Measurements from ENCODE around the gene PANK4. TPM values are rescaled to one million over a fixed set of nuclear protein-coding genes. Genes with fewer than 3 reads are reported as not detected.

Gene PANK4
- total RNA-seq, 1 experiment from 2014 or later, result 48.8 TPM

GRCh38 chr1:2474104-2474844 is 52.1 kb downstream of the PANK4 start:
- no peak for DNase-seq
- Histone ChIP-seq H3K9me3 (replicated peaks) (no peaks in the 10 kb centered on the region), H3K27me3 (peaks cover 81% of the 10 kb centered on the region), H3K36me3 (no peaks in the 10 kb centered on the region), H3K4me3 (no peak overlapping the region), H3K4me1 (no peaks in the 10 kb centered on the region), H3K27ac (no peak overlapping the region)

DNA sequence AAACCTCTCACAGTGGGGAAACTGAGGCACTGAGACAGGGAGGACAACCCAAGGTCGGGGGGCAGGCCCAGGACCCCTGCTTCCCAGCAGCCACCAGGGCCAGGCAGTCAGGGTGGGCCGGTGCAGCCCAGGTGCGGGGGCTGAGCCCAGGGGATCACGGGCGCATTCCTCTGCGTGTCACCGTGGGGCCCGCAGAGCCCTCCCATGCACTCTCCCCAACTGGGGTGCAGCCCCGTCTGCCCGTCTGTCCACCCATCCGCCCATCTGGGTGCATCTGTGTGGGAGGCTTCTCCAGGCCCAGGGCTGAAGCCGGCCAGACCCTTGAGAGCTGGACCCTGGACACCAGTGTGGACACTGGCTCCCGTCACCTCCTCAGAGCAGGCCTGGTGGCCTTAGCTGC is 53.2 kb downstream of the PANK4 start:
- Histone ChIP-seq H3K27ac (no peak overlapping the region), H3K4me3 (no peak overlapping the region), H3K36me3 (no peaks in the 10 kb centered on the region), H3K4me1 (no peaks in the 10 kb centered on the region), H3K27me3 (peaks cover 82% of the 10 kb centered on the region), H3K9me3 (replicated peaks) (no peaks in the 10 kb centered on the region)
- no peak for DNase-seq

DNA sequence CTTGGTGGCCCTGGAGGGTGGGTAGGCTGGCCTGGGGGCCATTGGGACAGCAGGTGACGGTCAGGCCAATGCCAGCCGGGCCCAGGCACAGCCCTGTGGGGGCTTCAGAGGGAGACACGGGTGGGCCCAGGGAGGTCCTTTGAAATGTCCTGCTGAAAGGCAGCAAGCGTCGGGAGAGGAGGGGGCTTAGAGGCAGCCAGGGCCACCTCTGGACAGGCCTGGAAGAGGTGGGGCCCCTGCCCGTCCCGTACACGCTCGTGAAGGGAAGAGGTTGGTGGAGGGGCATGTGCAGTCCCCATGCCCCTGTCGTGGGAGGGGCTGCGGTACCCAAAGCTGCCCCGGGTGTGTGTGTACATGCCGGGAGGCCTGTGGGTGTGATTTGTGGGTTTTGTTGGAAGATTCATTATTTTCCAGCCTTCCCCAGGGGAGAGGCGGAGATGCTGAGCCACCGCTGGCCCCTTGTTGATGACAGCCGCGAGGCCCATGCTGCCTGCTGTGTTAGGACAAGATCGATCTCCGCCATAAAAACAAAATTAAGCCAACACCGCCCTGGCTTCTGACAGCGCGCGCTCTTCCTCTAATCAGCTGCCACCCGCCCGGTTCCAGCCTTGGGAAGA is 53.7 kb downstream of the PANK4 start:
- no peak overlapping the region for H3K27ac ChIP-seq
- no peak overlapping the region for H3K4me3 ChIP-seq
- H3K27me3 ChIP-seq, result peaks cover 82% of the 10 kb centered on the region
- DNase-seq, result no peak
- no peaks in the 10 kb centered on the region for H3K9me3 ChIP-seq (replicated peaks)
- no peaks in the 10 kb centered on the region for H3K4me1 ChIP-seq
- no peaks in the 10 kb centered on the region for H3K36me3 ChIP-seq

DNA sequence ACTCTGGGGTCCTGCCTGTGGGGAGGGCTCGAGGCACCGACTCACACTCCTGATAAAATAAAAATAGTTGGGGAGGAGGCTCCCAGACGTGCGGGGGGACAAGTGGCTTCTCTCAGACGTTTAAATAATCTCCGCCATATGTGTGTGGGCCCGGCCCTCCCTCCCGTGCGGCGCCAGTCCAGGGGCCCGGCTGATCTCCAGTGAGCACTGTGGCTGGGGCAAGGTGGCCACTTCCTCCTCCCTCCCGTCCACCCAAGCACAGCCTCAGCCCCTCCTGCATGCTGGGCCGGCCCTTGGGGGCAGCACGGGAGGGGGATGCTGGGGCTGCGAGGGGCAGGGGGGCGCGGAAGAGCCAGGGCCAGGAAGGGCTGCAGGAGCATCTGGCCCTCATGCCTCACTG is 54.3 kb downstream of the PANK4 start:
- H3K27ac ChIP-seq, result no peak overlapping the region
- H3K36me3 ChIP-seq, result no peaks in the 10 kb centered on the region
- no peaks in the 10 kb centered on the region for H3K9me3 ChIP-seq (replicated peaks)
- no peaks in the 10 kb centered on the region for H3K4me1 ChIP-seq
- DNase-seq, result no peak
- peaks cover 78% of the 10 kb centered on the region for H3K27me3 ChIP-seq
- no peak overlapping the region for H3K4me3 ChIP-seq

DNA sequence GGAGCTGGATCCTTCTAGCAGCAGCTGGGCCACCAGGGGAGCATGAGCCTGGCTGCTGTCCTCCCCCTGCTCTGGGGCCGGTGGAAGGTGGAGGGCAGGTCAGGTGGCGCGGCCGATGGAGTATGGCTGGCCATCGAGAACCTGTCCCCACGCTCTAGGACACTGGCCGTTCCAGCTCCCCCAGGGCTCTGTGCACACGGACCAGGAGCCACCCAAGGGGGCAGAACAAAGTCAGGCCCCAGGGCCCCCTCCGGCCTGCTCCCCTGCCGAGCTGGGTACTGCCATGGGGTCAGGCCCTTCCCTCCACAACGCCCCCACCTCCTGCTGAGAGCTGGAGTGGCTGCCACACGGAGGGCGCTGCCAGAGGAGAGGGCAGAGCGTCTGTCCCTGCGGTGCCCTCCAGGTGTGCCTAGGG is 54.8 kb downstream of the PANK4 start:
- no peak overlapping the region for H3K27ac ChIP-seq
- H3K4me1 ChIP-seq, result no peaks in the 10 kb centered on the region
- no peaks in the 10 kb centered on the region for H3K9me3 ChIP-seq (replicated peaks)
- peaks cover 74% of the 10 kb centered on the region for H3K27me3 ChIP-seq
- H3K4me3 ChIP-seq, result no peak overlapping the region
- H3K36me3 ChIP-seq, result no peaks in the 10 kb centered on the region
- DNase-seq, result no peak

- Histone ChIP-seq H3K27me3 (peaks cover 73% of the 10 kb centered on the region), H3K36me3 (no peaks in the 10 kb centered on the region)
Measured at GRCh38 chr1:2471159-2471471, 55.3 kb downstream of the PANK4 start.

GRCh38 chr1:2470290-2471158 is 55.9 kb downstream of the PANK4 start:
- Histone ChIP-seq H3K36me3 (no peaks in the 10 kb centered on the region), H3K4me1 (no peaks in the 10 kb centered on the region), H3K27me3 (peaks cover 73% of the 10 kb centered on the region), H3K4me3 (no peak overlapping the region), H3K27ac (no peak overlapping the region), H3K9me3 (replicated peaks) (no peaks in the 10 kb centered on the region)
- no peak for DNase-seq

More at GRCh38 chr1:2471159-2471471, 55.3 kb downstream of the PANK4 start:
- Histone ChIP-seq H3K4me3 (no peak overlapping the region), H3K9me3 (replicated peaks) (no peaks in the 10 kb centered on the region), H3K27ac (no peak overlapping the region), H3K4me1 (no peaks in the 10 kb centered on the region)
- DNase-seq, result no peak

GRCh38 chr1:2469103-2469940 is 57.1 kb downstream of the PANK4 start:
- no peak overlapping the region for H3K27ac ChIP-seq
- peaks cover 73% of the 10 kb centered on the region for H3K27me3 ChIP-seq
- H3K9me3 ChIP-seq (replicated peaks), result no peaks in the 10 kb centered on the region
- no peaks in the 10 kb centered on the region for H3K4me1 ChIP-seq
- no peak for DNase-seq
- no peak overlapping the region for H3K4me3 ChIP-seq
- no peaks in the 10 kb centered on the region for H3K36me3 ChIP-seq

- H3K36me3 ChIP-seq, result no peaks in the 10 kb centered on the region
- DNase-seq, result no peak
- H3K9me3 ChIP-seq (replicated peaks), result no peaks in the 10 kb centered on the region
- no peak overlapping the region for H3K4me3 ChIP-seq
- no peak overlapping the region for H3K27ac ChIP-seq
- H3K27me3 ChIP-seq, result peaks cover 73% of the 10 kb centered on the region
- H3K4me1 ChIP-seq, result no peaks in the 10 kb centered on the region
Measured at GRCh38 chr1:2468540-2468939, 57.9 kb downstream of the PANK4 start.

GRCh38 chr1:2468041-2468472 is 58.3 kb downstream of the PANK4 start:
- Histone ChIP-seq H3K4me3 (no peak overlapping the region), H3K27me3 (peaks cover 73% of the 10 kb centered on the region), H3K27ac (no peak overlapping the region), H3K4me1 (no peaks in the 10 kb centered on the region), H3K9me3 (replicated peaks) (no peaks in the 10 kb centered on the region), H3K36me3 (no peaks in the 10 kb centered on the region)
- peak; percentile 53 to 67 for DNase-seq

GRCh38 chr1:2466958-2467554 is 59.3 kb downstream of the PANK4 start:
- H3K27ac ChIP-seq, result no peak overlapping the region

GRCh38 chr1:2466270-2466665 is 60.1 kb downstream of the PANK4 start:
- H3K9me3 ChIP-seq (replicated peaks), result no peaks in the 10 kb centered on the region
- peaks cover 67% of the 10 kb centered on the region for H3K27me3 ChIP-seq
- H3K27ac ChIP-seq, result no peak overlapping the region
- no peak for DNase-seq
- H3K36me3 ChIP-seq, result no peaks in the 10 kb centered on the region
- no peaks in the 10 kb centered on the region for H3K4me1 ChIP-seq
- H3K4me3 ChIP-seq, result no peak overlapping the region

More at GRCh38 chr1:2466958-2467554, 59.3 kb downstream of the PANK4 start:
- Histone ChIP-seq H3K36me3 (no peaks in the 10 kb centered on the region), H3K27me3 (peaks cover 73% of the 10 kb centered on the region), H3K9me3 (replicated peaks) (no peaks in the 10 kb centered on the region), H3K4me1 (no peaks in the 10 kb centered on the region), H3K4me3 (no peak overlapping the region)
- DNase-seq, result no peak

- H3K4me3 ChIP-seq, result no peak overlapping the region
- no peaks in the 10 kb centered on the region for H3K36me3 ChIP-seq
- no peaks in the 10 kb centered on the region for H3K9me3 ChIP-seq (replicated peaks)
- H3K27me3 ChIP-seq, result peaks cover 67% of the 10 kb centered on the region
- no peak overlapping the region for H3K27ac ChIP-seq
- DNase-seq, result no peak
- H3K4me1 ChIP-seq, result no peaks in the 10 kb centered on the region
Measured at GRCh38 chr1:2465371-2466269, 60.8 kb downstream of the PANK4 start.

All from SJCRH30 (cell line).